OCI-LY7 (cell line): ENCODE data around the gene THAP10. TPM values are rescaled to one million over a fixed set of nuclear protein-coding genes. Genes with fewer than 3 reads are reported as not detected.

Source experiments
- BruUV-seq: library from RNA; stranded (reverse); fragments of 400-500 nt; replicated peaks from 2 replicates; lab custom pipeline; 2021; lab: Mats Ljungman, UMichigan
- CTCF ChIA-PET: fragments of 300-600 bp; sonication (Branson Sonifier 250); formaldehyde crosslinking; loops from one replicate; lab custom pipeline; 2022; ENCODE audit warnings: antibody characterized with exemption; ENCODE audit not compliant: unreplicated experiment; lab: Charles Lee
- POLR2A ChIA-PET: fragments of 300-600 bp; sonication (Branson Sonifier 250); formaldehyde crosslinking; loops from one replicate; lab custom pipeline; 2022; ENCODE audit warnings: antibody characterized with exemption; lab: Charles Lee
- DNase-seq: peaks from one replicate; pipeline ENCODE4 v3.0.0-alpha.2; 2015; ENCODE audit warnings: low spot score
- H2AFZ ChIP-seq: fragments of 200-600 bp; sonication (generic), shearing (Covaris generic); 2 replicates; pipeline ENCODE4 v1.6.1; 2014; ENCODE audit warnings: mild to moderate bottlenecking, antibody characterized with exemption, low read length, moderate library complexity
- H3K27ac ChIP-seq: fragments of 200-600 bp; sonication (generic); 2 replicates; pipeline ENCODE4 v1.5.1; 2014; ENCODE audit warnings: mixed run types, low read depth, mild to moderate bottlenecking, moderate library complexity, low read length, inconsistent platforms; ENCODE audit not compliant: poor library complexity, severe bottlenecking
- H3K36me3 ChIP-seq: fragments of 200-600 bp; sonication (generic); 2 replicates; pipeline ENCODE4 v1.6.1; 2014; ENCODE audit warnings: mild to moderate bottlenecking, antibody characterized with exemption, low read length, moderate library complexity, mixed read lengths; ENCODE audit not compliant: insufficient read depth
- H3K4me1 ChIP-seq: fragments of 200-600 bp; sonication (generic); 2 replicates; pipeline ENCODE4 v1.5.1; 2014; ENCODE audit warnings: mild to moderate bottlenecking, low read length; ENCODE audit not compliant: insufficient read depth, poor library complexity, severe bottlenecking
- H3K4me2 ChIP-seq: fragments of 200-600 bp; sonication (generic); 2 replicates; pipeline ENCODE4 v1.6.1; 2014; ENCODE audit warnings: mild to moderate bottlenecking, low read length
- H3K4me3 ChIP-seq: fragments of 200-600 bp; sonication (generic); 2 replicates; pipeline ENCODE4 v1.5.1; 2014; ENCODE audit warnings: mild to moderate bottlenecking, low read depth, low read length; ENCODE audit not compliant: poor library complexity, severe bottlenecking
- H3K79me2 ChIP-seq: fragments of 200-600 bp; sonication (generic); 2 replicates; pipeline ENCODE4 v1.6.1; 2016; ENCODE audit warnings: low read depth, mild to moderate bottlenecking, low read length, moderate library complexity, mixed read lengths; ENCODE audit not compliant: insufficient read depth
- H3K9me2 ChIP-seq: fragments of 200-600 bp; sonication (generic); 2 replicates; pipeline ENCODE4 v1.6.1; 2016; ENCODE audit warnings: mild to moderate bottlenecking, low read length, mixed read lengths; ENCODE audit not compliant: insufficient read depth
- H3K9me3 ChIP-seq: fragments of 200-600 bp; sonication (generic); 2 replicates; pipeline ENCODE4 v1.6.1; 2014; ENCODE audit warnings: mild to moderate bottlenecking, mixed run types, low read length, mixed read lengths
- H4K20me1 ChIP-seq: fragments of 200-600 bp; sonication (generic); 2 replicates; pipeline ENCODE4 v1.6.1; 2014; ENCODE audit warnings: mild to moderate bottlenecking, antibody characterized with exemption, low read length, moderate library complexity, mixed read lengths; ENCODE audit not compliant: insufficient read depth
- CTCF ChIP-seq: fragments of 200-600 bp; sonication (generic); conservative IDR thresholded peaks from 2 replicates; pipeline ENCODE4 v1.5.1; 2014; ENCODE audit warnings: mild to moderate bottlenecking, antibody characterized with exemption, low read length, moderate library complexity, mixed read lengths
- EZH2phosphoT487 ChIP-seq: fragments of 200-600 bp; sonication (generic); IDR thresholded peaks from 2 replicates; pipeline ENCODE4 v1.6.1; 2018; ENCODE audit warnings: low read depth, borderline replicate concordance, mild to moderate bottlenecking, mixed run types, antibody characterized with exemption, low read length, moderate library complexity, mixed read lengths
- intact Hi-C: fragments of 100-400 bp; cut with micrococcal nuclease; formaldehyde crosslinking; loops from one replicate; pipeline ENCODE4 v1.10.0; 2022; ENCODE audit not compliant: unreplicated experiment
- total RNA-seq, 2 experiments: library from RNA; depleted of rRNA in 1 of 2; stranded (reverse); fragments of >200 nt in 1 of 2; shearing (Covaris generic) in 1 of 2; gene quantifications; 2 replicates each; pipeline ENCODE4 v1.2.3, GENCODE V29; 2014 to 2022

Gene THAP10
- total RNA-seq, 2 experiments from 2014 or later, result not detected

- no peaks in the 10 kb centered on the region for H3K36me3 ChIP-seq
- H3K4me1 ChIP-seq, result no peaks in the 10 kb centered on the region
- no peak overlapping the region for H3K4me2 ChIP-seq
- DNase-seq, result no peak
- no TSS peak for BruUV-seq
- POLR2A ChIA-PET, result interaction anchor here (0.5 kb wide), 1 partner anchor 55 kb away, joined by 4 read pairs; no protein-coding TSS in a partner anchor
- H3K79me2 ChIP-seq, result no peaks in the 10 kb centered on the region
- H3K27ac ChIP-seq, result no peak overlapping the region
- no peaks in the 10 kb centered on the region for H4K20me1 ChIP-seq
- H2AFZ ChIP-seq, result no peak overlapping the region
- CTCF ChIA-PET, result no interaction called here
- no peaks in the 10 kb centered on the region for H3K9me2 ChIP-seq
- no peak overlapping the region for H3K4me3 ChIP-seq
- TF ChIP-seq CTCF (no peak), EZH2phosphoT487 (no peak)
- H3K9me3 ChIP-seq, result no peaks in the 10 kb centered on the region
- intact Hi-C loops, result no loop called here
These were observed 58.8 kb downstream of the THAP10 start for GRCh38 chr15:70833422-70833821.

- no peak overlapping the region for H3K4me2 ChIP-seq
- no peaks in the 10 kb centered on the region for H4K20me1 ChIP-seq
- H3K36me3 ChIP-seq, result no peaks in the 10 kb centered on the region
- POLR2A ChIA-PET, result no interaction called here
- no peak for TF ChIP-seq CTCF
- TF ChIP-seq EZH2phosphoT487, result no peak
- no TSS peak for BruUV-seq
- H3K4me3 ChIP-seq, result no peak overlapping the region
- CTCF ChIA-PET, result no interaction called here
- H3K4me1 ChIP-seq, result no peaks in the 10 kb centered on the region
- DNase-seq, result no peak
- H3K27ac ChIP-seq, result no peak overlapping the region
- no peaks in the 10 kb centered on the region for H3K9me3 ChIP-seq
- H3K79me2 ChIP-seq, result no peaks in the 10 kb centered on the region
- no peak overlapping the region for H2AFZ ChIP-seq
- no peaks in the 10 kb centered on the region for H3K9me2 ChIP-seq
- intact Hi-C loops, result no loop called here
These were observed 60.1 kb downstream of the THAP10 start for GRCh38 chr15:70832176-70832575.

Other genes with a start within 250 kb of the THAP10 start
- not detected in 2 replicates for gene UACA, start 128.9 kb downstream of the THAP10 start, total RNA-seq (2014; rRNA removed; shearing (Covaris generic))
- gene UACA, start 128.9 kb downstream of the THAP10 start, total RNA-seq (2022), result not detected in 2 replicates
- not detected in 2 replicates for gene LARP6, start 38.3 kb downstream of the THAP10 start, total RNA-seq (2014; rRNA removed; shearing (Covaris generic))
- gene LARP6, start 38.3 kb downstream of the THAP10 start, total RNA-seq (2022), result not detected in 2 replicates
- not detected in 2 replicates for gene LRRC49, start 393 bp upstream of the THAP10 start, total RNA-seq (2014; rRNA removed; shearing (Covaris generic))
- gene LRRC49, start 393 bp upstream of the THAP10 start, total RNA-seq (2022), result not detected in 2 replicates
- not detected in 2 replicates for gene THSD4, start 223.0 kb upstream of the THAP10 start, total RNA-seq (2014; rRNA removed; shearing (Covaris generic))
- not detected in 2 replicates for gene THSD4, start 223.0 kb upstream of the THAP10 start, total RNA-seq (2022)